Spinal cord (tissue), 10 donors: Measurements from ENCODE around the gene C3AR1. TPM values are rescaled to one million over a fixed set of nuclear protein-coding genes. Genes with fewer than 3 reads are reported as not detected.
A peak's percentile ranks its signal among the peaks of the same experiment; 100 is the strongest.
"Not testable (repeated sequence)": the region's sequence is repeated elsewhere in the genome, so short reads cannot be mapped to it uniquely, and the experiment has no call there.

ENCODE experiments used
- DNase-seq, 6 donors: peaks; one replicate each; pipeline versions ENCODE4 v3.0.0 to v3.0.0-alpha.2; 2013 to 2015; ENCODE audit warnings: low spot score in 6 of 6, low read depth in 4 of 6
- H3K27ac ChIP-seq: one replicate; pipeline ENCODE4 v1.5.1; 2013; ENCODE audit warnings: low read depth, low read length, control low read depth
- H3K27me3 ChIP-seq: one replicate; pipeline ENCODE4 v1.6.1; 2013; ENCODE audit warnings: low read length; ENCODE audit not compliant: control insufficient read depth, insufficient read depth
- H3K36me3 ChIP-seq: one replicate; pipeline ENCODE4 v1.6.1; 2013; ENCODE audit warnings: low read length; ENCODE audit not compliant: control insufficient read depth, insufficient read depth
- H3K4me1 ChIP-seq: one replicate; pipeline ENCODE4 v1.6.1; 2013; ENCODE audit warnings: low read length; ENCODE audit not compliant: control insufficient read depth, insufficient read depth
- H3K4me3 ChIP-seq: one replicate; pipeline ENCODE4 v1.5.1; 2013; ENCODE audit warnings: low read depth, low read length, control low read depth
- H3K9me3 ChIP-seq: one replicate; pipeline ENCODE4 v1.6.1; 2013; ENCODE audit warnings: low read length; ENCODE audit not compliant: control insufficient read depth, insufficient read depth
- WGBS: methylation state at CpG from one replicate; pipeline ENCODE4 v1.1.5; 2013; ENCODE audit warnings: missing lambda C conversion rate; ENCODE audit not compliant: insufficient coverage; 5-methylcytosine and 5-hydroxymethylcytosine counted together
- polyA plus RNA-seq, 2 donors: library from polyadenylated mRNA; unstranded; fragments of 120-200 nt; gene quantifications; one replicate each; pipeline ENCODE4 v1.2.1, GENCODE V29; 2013; ENCODE audit not compliant: insufficient read length in 2 of 2
- total RNA-seq, 2 donors: library from RNA; depleted of rRNA in 1 of 2; stranded (reverse); fragments of 120-200 nt in 1 of 2; fragments of >200 nt in 1 of 2; gene quantifications; one replicate each; pipeline versions ENCODE4 v1.2.3 to v1.2.4, GENCODE V29; 2013 to 2014
- donor health status: healthy.

C3AR1 gene
- total and polyA plus RNA-seq, 4 donors, result 3.8 to 14.8 (median 6.4) TPM

DNA sequence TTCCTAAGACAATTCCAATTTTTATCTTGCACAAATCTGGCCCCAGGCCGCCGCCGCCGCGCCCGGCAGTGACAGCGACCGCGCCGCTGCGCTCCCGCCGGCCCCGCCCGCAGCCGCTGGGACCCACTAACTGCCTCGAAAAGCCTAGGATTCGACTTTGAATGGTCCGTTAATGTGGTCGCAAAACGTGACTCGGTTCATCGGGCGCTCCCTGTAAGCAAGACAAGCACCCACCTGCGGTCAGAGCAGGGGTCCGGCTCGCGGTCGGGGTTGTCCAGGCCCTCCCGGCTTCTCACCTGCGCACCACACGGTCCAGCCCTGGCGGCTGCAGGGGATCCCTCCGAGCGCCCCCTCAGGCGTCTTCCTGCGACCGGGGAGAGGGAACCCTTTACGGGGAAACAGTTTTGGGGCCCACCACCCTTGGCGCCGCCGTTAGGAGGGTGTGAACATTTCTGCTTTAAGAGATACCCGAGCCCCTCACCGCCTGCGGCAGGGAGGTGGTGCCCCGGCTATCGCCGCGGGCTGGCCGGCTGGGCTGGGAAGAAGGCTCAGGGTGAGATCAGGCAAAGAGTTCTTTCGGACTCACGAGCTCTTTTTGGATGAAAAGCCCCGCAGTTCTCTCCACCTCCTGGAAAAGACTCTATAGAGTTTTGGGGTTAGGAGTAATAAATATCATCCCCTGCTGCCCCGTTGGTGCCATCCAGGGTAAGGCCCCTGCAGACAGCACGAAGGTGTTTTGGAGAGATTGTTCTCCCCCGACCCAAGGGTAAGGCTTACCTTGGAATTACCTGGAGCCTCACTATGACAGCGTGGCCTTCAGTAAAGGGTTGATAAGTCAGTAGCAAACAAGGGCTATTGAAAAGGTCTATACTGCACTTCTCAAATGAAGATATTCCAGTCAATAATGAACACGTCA, 47.2 kb downstream of the C3AR1 start:
- Histone ChIP-seq H3K4me1 (peaks cover 12% of the 10 kb centered on the region), H3K27me3 (peaks cover 16% of the 10 kb centered on the region), H3K36me3 (no peaks in the 10 kb centered on the region), H3K27ac (no peak overlapping the region), H3K4me3 (peak overlapping the region; percentile 38), H3K9me3 (no peaks in the 10 kb centered on the region)
- peak in 3 of 6 donors; percentile 42 to 88 (median 84) for DNase-seq
- 1% methylated on average over 46 of the region's 58 CpGs for WGBS

DNA sequence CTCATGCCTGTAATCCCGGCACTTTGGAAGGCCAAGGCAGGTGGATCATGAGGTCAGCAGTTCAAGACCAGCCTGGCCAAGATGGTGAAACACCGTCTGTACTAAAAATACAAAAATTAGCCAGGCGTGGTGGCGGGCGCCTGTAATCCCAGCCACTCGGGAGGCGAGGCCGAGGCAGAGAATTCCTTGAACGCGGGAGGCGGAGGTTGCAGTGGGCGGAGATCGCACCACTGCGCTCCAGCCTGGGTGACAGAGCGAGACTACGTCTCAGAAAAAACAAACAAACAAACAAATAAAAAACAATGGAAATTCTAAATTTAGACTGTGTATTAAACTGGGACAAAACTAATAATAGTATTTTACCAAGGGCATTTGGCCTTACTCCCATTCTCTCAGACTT, 47.9 kb downstream of the C3AR1 start:
- DNase-seq, H3K27ac ChIP-seq, H3K36me3 ChIP-seq, H3K9me3 ChIP-seq: not testable (repeated sequence)
- Histone ChIP-seq H3K27me3 (peaks cover 16% of the 10 kb centered on the region), H3K4me1 (peaks cover 12% of the 10 kb centered on the region), H3K4me3 (peak overlapping the region; percentile 38)
- 42% methylated on average over 8 of the region's 16 CpGs for WGBS

DNA sequence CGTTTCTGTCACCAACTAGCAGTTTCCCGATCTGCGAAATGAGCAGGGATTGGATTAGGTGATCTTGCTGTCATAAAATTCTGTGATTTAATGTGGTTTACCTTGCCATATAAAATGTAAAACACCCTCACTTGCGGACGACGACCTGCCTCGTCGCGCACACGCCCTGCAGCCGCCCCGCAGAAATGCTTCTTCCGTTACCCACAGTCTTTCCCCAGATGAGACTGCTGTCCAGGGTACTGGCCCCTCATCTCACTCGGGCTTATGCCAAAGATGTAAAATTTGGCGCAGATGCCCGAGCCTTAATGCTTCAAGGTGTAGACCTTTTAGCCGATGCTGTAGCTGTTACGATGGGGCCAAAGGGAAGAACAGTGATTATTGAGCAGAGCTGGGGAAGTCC, 51.3 kb downstream of the C3AR1 start:
- WGBS, result 67% methylated on average over 15 of the region's 18 CpGs
- peaks cover 12% of the 10 kb centered on the region for H3K4me1 ChIP-seq
- DNase-seq, result no peak
- H3K36me3 ChIP-seq, result no peaks in the 10 kb centered on the region
- H3K27ac ChIP-seq, result no peak overlapping the region
- H3K4me3 ChIP-seq, result no peak overlapping the region
- peaks cover 14% of the 10 kb centered on the region for H3K27me3 ChIP-seq
- no peaks in the 10 kb centered on the region for H3K9me3 ChIP-seq

DNA sequence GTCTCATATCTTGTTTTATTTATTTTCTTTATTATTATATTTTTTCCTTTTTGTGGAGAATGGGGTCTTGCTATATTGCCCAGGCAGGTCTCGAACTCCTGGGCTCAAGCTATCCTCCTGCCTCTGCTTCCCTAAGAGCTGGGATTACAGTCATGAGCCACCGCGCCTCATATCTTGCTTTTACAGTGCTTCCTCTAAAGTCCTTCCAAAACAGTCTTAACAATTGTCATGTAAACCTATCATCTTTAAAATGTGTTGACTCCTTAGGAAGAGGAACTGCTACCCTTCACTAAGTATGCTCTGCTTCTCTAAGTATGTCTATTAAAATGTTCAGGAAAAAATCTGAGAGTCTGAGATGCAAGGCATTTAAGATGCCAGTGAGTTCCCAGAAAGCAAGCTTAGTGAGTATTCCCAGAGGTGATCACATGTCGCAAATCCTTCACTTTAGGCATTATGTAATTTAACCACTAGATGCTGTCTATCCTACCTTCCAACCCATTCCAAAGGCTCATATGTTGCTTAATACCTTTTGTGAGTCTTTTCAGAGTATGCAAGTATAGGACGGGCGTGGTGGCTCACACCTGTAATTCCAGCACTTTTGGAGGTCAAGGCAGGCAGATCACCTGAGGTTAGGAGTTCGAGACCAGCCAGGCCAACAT, 53.4 kb downstream of the C3AR1 start:
- Histone ChIP-seq H3K9me3 (no peaks in the 10 kb centered on the region), H3K27me3 (peaks cover 2% of the 10 kb centered on the region), H3K27ac (no peak overlapping the region), H3K36me3 (no peaks in the 10 kb centered on the region), H3K4me3 (no peak overlapping the region), H3K4me1 (no peaks in the 10 kb centered on the region)
- 100% methylated on average over 1 of the region's 7 CpGs for WGBS
- DNase-seq, result no peak

DNA sequence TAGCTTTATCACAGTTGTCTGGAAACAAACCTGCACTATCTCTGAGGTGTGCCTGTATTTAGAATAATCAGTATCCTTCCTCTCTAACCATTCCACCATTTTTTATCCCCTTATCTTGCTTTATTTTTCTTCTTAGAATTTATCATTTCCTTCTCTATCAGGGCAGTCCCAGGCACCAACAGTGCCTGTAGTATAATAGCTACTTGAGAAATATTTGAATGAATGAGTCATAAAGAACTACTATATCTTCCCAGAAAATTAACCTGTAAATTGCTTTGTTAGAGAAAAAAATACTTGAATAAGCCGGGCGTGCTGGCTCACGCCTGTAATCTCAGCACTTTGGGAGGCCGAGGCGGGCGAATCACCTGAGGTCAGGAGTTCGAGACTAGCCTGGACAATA, 54.8 kb downstream of the C3AR1 start:
- Histone ChIP-seq H3K9me3 (no peaks in the 10 kb centered on the region), H3K4me1 (no peaks in the 10 kb centered on the region), H3K27ac (no peak overlapping the region), H3K36me3 (no peaks in the 10 kb centered on the region), H3K4me3 (no peak overlapping the region), H3K27me3 (peaks cover 2% of the 10 kb centered on the region)
- WGBS, result 94% methylated on average over 7 of the region's 7 CpGs
- DNase-seq, result no peak

Other genes starting within 250 kb of the C3AR1 start
- under 1 TPM; 0.22 to 0.30 TPM for gene SLC2A14, start 193.4 kb downstream of the C3AR1 start, total RNA-seq
- under 1 TPM; 0.38 to 0.96 TPM for gene SLC2A14, start 193.4 kb downstream of the C3AR1 start, polyA plus RNA-seq
- gene SLC2A3, start 130.2 kb downstream of the C3AR1 start, total RNA-seq, result 100 to 1,000 TPM; 132 to 210 TPM
- gene SLC2A3, start 130.2 kb downstream of the C3AR1 start, polyA plus RNA-seq, result 10 to 100 TPM; 28.5 to 63.6 TPM
- 10 to 100 TPM in 1 of 2 donors, 1 to 10 TPM in 1; 9.5 to 11.6 TPM for gene FOXJ2, start 33.6 kb downstream of the C3AR1 start, total RNA-seq
- 10 to 100 TPM; 17.8 to 18.7 TPM for gene FOXJ2, start 33.6 kb downstream of the C3AR1 start, polyA plus RNA-seq
- 100 to 1,000 TPM in 1 of 2 donors, 10 to 100 TPM in 1; 82.9 to 132 TPM for gene NECAP1, start 15.9 kb upstream of the C3AR1 start, total RNA-seq
- gene NECAP1, start 15.9 kb upstream of the C3AR1 start, polyA plus RNA-seq, result 100 to 1,000 TPM; 134 to 151 TPM
- 1 to 10 TPM; 2.9 to 3.0 TPM for gene CLEC4A, start 57.3 kb upstream of the C3AR1 start, total RNA-seq
- 1 to 10 TPM; 3.7 to 4.0 TPM for gene CLEC4A, start 57.3 kb upstream of the C3AR1 start, polyA plus RNA-seq
- gene ZNF705A, start 90.7 kb upstream of the C3AR1 start, total RNA-seq, result not detected
- under 1 TPM in 1 of 2 donors, not detected in 1; 0.06 TPM for gene ZNF705A, start 90.7 kb upstream of the C3AR1 start, polyA plus RNA-seq
- gene FAM90A1, start 161.3 kb upstream of the C3AR1 start, total RNA-seq, result under 1 TPM in 1 of 2 donors, not detected in 1; 0.22 TPM
- gene FAM90A1, start 161.3 kb upstream of the C3AR1 start, polyA plus RNA-seq, result 1 to 10 TPM; 5.3 to 8.7 TPM